Neuronal stem cell (in vitro differentiated cells): ENCODE measurements around the gene ACOT8.
A peak's percentile ranks its signal among the peaks of the same experiment; 100 is the strongest.

ENCODE experiments used
- DNase-seq: peaks from one replicate; pipeline ENCODE4 v3.0.0-alpha.2; 2013; ENCODE audit warnings: low spot score
- H2AFZ ChIP-seq: one replicate; pipeline ENCODE4 v1.6.1; 2013; ENCODE audit warnings: mild to moderate bottlenecking, low read length, inconsistent platforms
- H2AK5ac ChIP-seq: 2 replicates; pipeline ENCODE4 v1.6.1; 2013; ENCODE audit warnings: low read depth, mild to moderate bottlenecking, inconsistent platforms, low read length, moderate library complexity, mixed read lengths
- H2BK120ac ChIP-seq: 2 replicates; pipeline ENCODE4 v1.6.1; 2013; ENCODE audit warnings: low read depth, mild to moderate bottlenecking, inconsistent platforms, low read length, moderate library complexity, mixed read lengths
- H2BK12ac ChIP-seq: one replicate; pipeline ENCODE4 v1.6.1; 2013; ENCODE audit warnings: low read length, inconsistent platforms
- H2BK15ac ChIP-seq: 2 replicates; pipeline ENCODE4 v1.6.1; 2013; ENCODE audit warnings: mild to moderate bottlenecking, low read length, inconsistent platforms, mixed read lengths
- H2BK5ac ChIP-seq: one replicate; pipeline ENCODE4 v1.6.1; 2013; ENCODE audit warnings: inconsistent platforms, mild to moderate bottlenecking, low read length, moderate library complexity
- H3K14ac ChIP-seq: one replicate; pipeline ENCODE4 v1.6.1; 2013; ENCODE audit warnings: low read length, inconsistent platforms
- H3K18ac ChIP-seq: 2 replicates; pipeline ENCODE4 v1.6.1; 2013; ENCODE audit warnings: low read length, inconsistent platforms
- H3K23ac ChIP-seq: 2 replicates; pipeline ENCODE4 v1.6.1; 2013; ENCODE audit warnings: low read depth, mild to moderate bottlenecking, mixed read lengths, low read length, inconsistent platforms; ENCODE audit not compliant: poor library complexity
- H3K27ac ChIP-seq: replicated peaks from 3 replicates; pipeline ENCODE4 v1.5.1; 2013; ENCODE audit warnings: low read length, inconsistent platforms
- H3K27me3 ChIP-seq, 3 experiments: 2 replicates each; pipeline ENCODE4 v1.6.1; 2013; ENCODE audit warnings: low read length in 3 of 3, mild to moderate bottlenecking in 2 of 3, inconsistent platforms in 1 of 3, low read depth in 1 of 3, mixed read lengths in 1 of 3, moderate library complexity in 1 of 3; ENCODE audit not compliant: control insufficient read depth in 3 of 3, insufficient read depth in 3 of 3
- H3K36me3 ChIP-seq, 2 donors: replicated peaks in 1 of 2; 2 replicates each; pipeline ENCODE4 v1.6.1; 2013; ENCODE audit warnings: low read length in 2 of 2; ENCODE audit not compliant: control insufficient read depth in 2 of 2, insufficient read depth in 2 of 2
- H3K4ac ChIP-seq: 2 replicates; pipeline ENCODE4 v1.6.1; 2013; ENCODE audit warnings: inconsistent platforms, mild to moderate bottlenecking, low read length, moderate library complexity
- H3K4me1 ChIP-seq, 2 donors: 1 replicate in 1 of 2; 2 replicates in 1 of 2; pipeline ENCODE4 v1.6.1; 2013; ENCODE audit warnings: low read length in 2 of 2, low read depth in 1 of 2; ENCODE audit not compliant: control insufficient read depth in 2 of 2, insufficient read depth in 1 of 2
- H3K4me2 ChIP-seq: one replicate; pipeline ENCODE4 v1.6.1; 2013; ENCODE audit warnings: mild to moderate bottlenecking, low read length, inconsistent platforms; ENCODE audit not compliant: insufficient read depth, poor library complexity, severe bottlenecking
- H3K4me3 ChIP-seq, 2 donors: 2 replicates each; pipeline ENCODE4 v1.5.1; 2013; ENCODE audit warnings: low read length in 2 of 2, mild to moderate bottlenecking in 2 of 2, inconsistent platforms in 1 of 2, moderate library complexity in 1 of 2
- H3K79me1 ChIP-seq: one replicate; pipeline ENCODE4 v1.6.1; 2013; ENCODE audit warnings: low read depth, mild to moderate bottlenecking, inconsistent platforms, low read length, moderate library complexity
- H3K9ac ChIP-seq: one replicate; pipeline ENCODE4 v1.6.1; 2013; ENCODE audit warnings: mild to moderate bottlenecking, low read depth, low read length, inconsistent platforms; ENCODE audit not compliant: poor library complexity
- H3K9me3 ChIP-seq, 2 donors: replicated peaks in 1 of 2; 2 replicates each; pipeline versions ENCODE3 to v1.6.1; 2013; ENCODE audit warnings: low read length in 2 of 2, mild to moderate bottlenecking in 2 of 2, inconsistent platforms in 1 of 2, low read depth in 1 of 2, mixed read lengths in 1 of 2, moderate library complexity in 1 of 2; ENCODE audit not compliant: control insufficient read depth in 2 of 2, insufficient read depth in 1 of 2
- H4K8ac ChIP-seq: one replicate; pipeline ENCODE4 v1.6.1; 2013; ENCODE audit warnings: low read depth, mild to moderate bottlenecking, inconsistent platforms, low read length, moderate library complexity
- H4K91ac ChIP-seq: one replicate; pipeline ENCODE4 v1.6.1; 2013; ENCODE audit warnings: low read length, low read depth, mild to moderate bottlenecking, inconsistent platforms; ENCODE audit not compliant: poor library complexity
- WGBS, 2 donors: extraction: QIAGEN DNeasy Blood & Tissue Kit; methylation state at CpG; one replicate each; pipeline ENCODE4 v1.1.7; 2013; ENCODE audit warnings: missing lambda C conversion rate in 2 of 2, mixed read lengths in 1 of 2; ENCODE audit not compliant: insufficient read length in 2 of 2, insufficient replicate concordance in 1 of 2; ENCODE audit errors: extremely low coverage in 2 of 2; 5-methylcytosine and 5-hydroxymethylcytosine counted together

ACOT8 gene

GRCh38 chr20:45893831-45894230 lies 36.6 kb upstream of the ACOT8 start:
- Histone ChIP-seq H3K4me3 (no peak overlapping the region), H2BK12ac (no peak overlapping the region), H3K36me3 (peaks cover 13 to 44% of the 10 kb centered on the region in 2 donors), H3K18ac (no peak overlapping the region), H3K9ac (no peak overlapping the region), H3K4me2 (no peak overlapping the region), H4K91ac (no peak overlapping the region), H3K27ac (no peak overlapping the region), H2BK5ac (no peak overlapping the region), H2BK15ac (no peak overlapping the region), H3K9me3 (no peaks in the 10 kb centered on the region), H3K4me1 (peaks cover 5 to 6% of the 10 kb centered on the region in 2 donors), H2BK120ac (no peak overlapping the region), H3K14ac (no peak overlapping the region), H3K4ac (no peak overlapping the region), H2AFZ (no peak overlapping the region), H2AK5ac (no peak overlapping the region), H3K23ac (no peak overlapping the region), H4K8ac (no peak overlapping the region), H3K27me3 (peaks cover 0 to 7% (median 0%) of the 10 kb centered on the region in 3 experiments), H3K79me1 (peaks cover 2% of the 10 kb centered on the region)
- DNase-seq: no peak
- WGBS, 2 donors: no CpG with 5 or more reads among the region's 4 CpGs

GRCh38 chr20:45892828-45893500 lies 35.8 kb upstream of the ACOT8 start:
- Histone ChIP-seq H2BK120ac (no peak overlapping the region), H2BK5ac (peak overlapping the region; percentile 62), H2BK12ac (no peak overlapping the region), H3K23ac (no peak overlapping the region), H3K9ac (peak overlapping the region; percentile 12), H3K27me3 (peaks cover 0 to 7% (median 0%) of the 10 kb centered on the region in 3 experiments), H3K36me3 (peaks cover 13 to 36% of the 10 kb centered on the region in 2 donors), H4K8ac (no peak overlapping the region), H2AFZ (no peak overlapping the region), H3K4me3 (no peak overlapping the region), H3K4me2 (no peak overlapping the region), H2BK15ac (no peak overlapping the region), H3K18ac (no peak overlapping the region), H3K79me1 (peaks cover 2% of the 10 kb centered on the region), H3K14ac (no peak overlapping the region), H3K4me1 (peaks cover 5 to 6% of the 10 kb centered on the region in 2 donors), H3K9me3 (no peaks in the 10 kb centered on the region), H2AK5ac (no peak overlapping the region), H3K27ac (no peak overlapping the region), H3K4ac (no peak overlapping the region), H4K91ac (no peak overlapping the region)
- no peak for DNase-seq
- no CpG with 5 or more reads among the region's 4 CpGs for WGBS, 2 donors

DNA sequence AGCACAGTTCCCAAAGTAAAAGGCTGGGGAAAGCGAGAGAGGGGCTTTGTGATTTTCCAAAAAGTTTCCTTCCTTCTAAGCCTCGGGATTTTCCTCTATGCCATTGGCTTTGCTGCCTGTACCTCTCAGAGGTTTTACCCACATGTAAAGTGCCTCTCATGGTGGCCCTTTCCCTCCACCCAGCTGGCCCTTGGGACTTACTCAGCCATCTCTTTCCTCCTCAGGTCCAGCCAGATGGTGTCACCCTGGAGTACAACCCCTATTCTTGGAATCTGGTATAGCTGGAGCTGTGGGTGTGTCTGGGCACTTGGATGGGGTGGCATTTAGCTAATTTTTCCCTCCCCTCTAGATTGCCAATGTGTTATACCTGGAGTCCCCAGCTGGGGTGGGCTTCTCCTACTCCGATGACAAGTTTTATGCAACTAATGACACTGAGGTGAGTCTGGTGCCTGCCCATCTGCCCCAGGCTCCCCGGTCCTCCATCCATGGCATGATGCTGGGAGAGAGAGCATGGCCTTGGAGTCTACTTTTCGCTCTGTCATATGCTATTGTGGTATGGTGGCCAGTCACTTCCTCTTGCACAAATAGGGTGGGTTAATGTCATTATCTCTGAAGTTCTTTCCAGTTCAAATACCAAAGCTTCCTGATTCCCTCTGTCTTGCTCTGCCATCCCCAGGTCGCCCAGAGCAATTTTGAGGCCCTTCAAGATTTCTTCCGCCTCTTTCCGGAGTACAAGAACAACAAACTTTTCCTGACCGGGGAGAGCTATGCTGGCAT lies 35.0 kb upstream of the ACOT8 start:
- H3K27ac ChIP-seq: no peak overlapping the region
- WGBS, 2 donors: no CpG with 5 or more reads among the region's 9 CpGs
- DNase-seq: no peak

More for the DNA sequence above, 35.0 kb upstream of the ACOT8 start:
- Histone ChIP-seq H3K4me3 (peak overlapping the region in 1 of 2 donors; percentile 66), H2AK5ac (no peak overlapping the region), H3K18ac (no peak overlapping the region), H3K79me1 (peaks cover 2% of the 10 kb centered on the region), H3K23ac (no peak overlapping the region), H4K8ac (no peak overlapping the region), H2BK15ac (no peak overlapping the region), H3K4ac (no peak overlapping the region), H3K36me3 (peaks cover 7 to 34% of the 10 kb centered on the region in 2 donors), H3K9me3 (no peaks in the 10 kb centered on the region), H3K9ac (peak overlapping the region; percentile 12), H3K14ac (no peak overlapping the region), H4K91ac (no peak overlapping the region), H2AFZ (peak overlapping the region; percentile 90), H2BK120ac (no peak overlapping the region), H3K4me1 (peaks cover 5 to 6% of the 10 kb centered on the region in 2 donors), H2BK12ac (no peak overlapping the region), H3K4me2 (no peak overlapping the region), H3K27me3 (peaks cover 0 to 7% (median 0%) of the 10 kb centered on the region in 3 experiments), H2BK5ac (peak overlapping the region; percentile 62)
